H1 (cell line): Measurements from ENCODE around the gene DIPK2B. TPM values are rescaled to one million over a fixed set of nuclear protein-coding genes. Genes with fewer than 3 reads are reported as not detected.

Experiments
- CTCF ChIA-PET: fragments of 300-600 bp; sonication (Branson Sonifier 250); formaldehyde crosslinking; loops from one replicate; lab custom pipeline; 2021; ENCODE audit not compliant: partially characterized antibody; lab: Charles Lee
- POLR2A ChIA-PET: fragments of 300-600 bp; sonication (Branson Sonifier 250); formaldehyde crosslinking; loops from one replicate; lab custom pipeline; 2021; ENCODE audit warnings: inconsistent platforms; ENCODE audit not compliant: partially characterized antibody; lab: Charles Lee
- DNase-seq, 2 experiments: peaks; one replicate each; pipeline versions ENCODE4 v3.0.0 to v3.0.0-alpha.2; 2010 to 2022; ENCODE audit warnings: low spot score in 2 of 2, low read depth in 1 of 2, mixed read lengths in 1 of 2
- FAIRE-seq: peaks from 2 replicates; lab custom pipeline; 2011; peaks lifted over from hg19 to GRCh38; lab: Jason Lieb, UNC
- H2AFZ ChIP-seq: 2 replicates; pipeline ENCODE4 v1.8.1; 2012; ENCODE audit warnings: low read length, inconsistent platforms
- H2AK5ac ChIP-seq: 2 replicates; pipeline ENCODE4 v1.6.1; 2013; ENCODE audit warnings: low read depth, low read length
- H2BK120ac ChIP-seq: replicated peaks from 2 replicates; pipeline ENCODE3; 2013; ENCODE audit warnings: low read depth, low read length, inconsistent platforms
- H2BK12ac ChIP-seq: 2 replicates; pipeline ENCODE4 v1.6.1; 2013; ENCODE audit warnings: low read depth, low read length
- H2BK15ac ChIP-seq: 2 replicates; pipeline ENCODE4 v1.6.1; 2013; ENCODE audit warnings: low read length
- H2BK20ac ChIP-seq: 2 replicates; pipeline ENCODE4 v1.6.1; 2013; ENCODE audit warnings: low read length
- H2BK5ac ChIP-seq: 2 replicates; pipeline ENCODE4 v1.6.1; 2013; ENCODE audit warnings: low read depth, low read length
- H3K14ac ChIP-seq: 2 replicates; pipeline ENCODE4 v1.6.1; 2013; ENCODE audit warnings: inconsistent platforms; ENCODE audit not compliant: insufficient read length
- H3K18ac ChIP-seq: 2 replicates; pipeline ENCODE4 v1.6.1; 2013; ENCODE audit warnings: low read length; ENCODE audit errors: extremely low read depth
- H3K23ac ChIP-seq: 2 replicates; pipeline ENCODE4 v1.6.1; 2013; ENCODE audit warnings: inconsistent platforms; ENCODE audit not compliant: insufficient read length
- H3K23me2 ChIP-seq: 2 replicates; pipeline ENCODE4 v1.6.1; 2013; ENCODE audit warnings: low read depth, low read length
- H3K27ac ChIP-seq: 2 replicates; pipeline ENCODE4 v1.6.1; 2011; ENCODE audit warnings: low read depth, low read length, inconsistent platforms
- H3K27me3 ChIP-seq, 4 experiments: replicated peaks in 1 of 4; 1 replicate in 1 of 4; 2 replicates in 3 of 4; pipeline versions ENCODE4 v1.6.1 to v1.8.1; 2011 to 2013; ENCODE audit warnings: low read length in 3 of 4, mild to moderate bottlenecking in 3 of 4, inconsistent platforms in 2 of 4, mixed read lengths in 2 of 4, moderate library complexity in 1 of 4; ENCODE audit not compliant: control insufficient read depth in 3 of 4, insufficient read depth in 3 of 4; ENCODE audit errors: extremely low read depth in 1 of 4
- H3K36me3 ChIP-seq, 4 experiments: 2 replicates each; pipeline versions ENCODE4 v1.6.1 to v1.8.1; 2011 to 2013; ENCODE audit warnings: mild to moderate bottlenecking in 4 of 4, low read length in 3 of 4, moderate library complexity in 2 of 4, control low read depth in 1 of 4, inconsistent platforms in 1 of 4; ENCODE audit not compliant: insufficient read depth in 4 of 4, control insufficient read depth in 2 of 4
- H3K4ac ChIP-seq: replicated peaks from 2 replicates; pipeline ENCODE3; 2013; ENCODE audit warnings: low read length, low read depth, mixed read lengths, inconsistent platforms; ENCODE audit not compliant: insufficient read length
- H3K4me1 ChIP-seq, 4 experiments: replicated peaks in 1 of 4; 1 replicate in 1 of 4; 2 replicates in 3 of 4; pipeline versions ENCODE4 v1.6.1 to v1.8.1; 2011 to 2013; ENCODE audit warnings: low read length in 3 of 4, inconsistent platforms in 2 of 4, mixed read lengths in 1 of 4; ENCODE audit not compliant: insufficient read depth in 4 of 4, control insufficient read depth in 3 of 4
- H3K4me2 ChIP-seq, 2 experiments: 2 replicates each; pipeline versions ENCODE4 v1.6.1 to v1.8.1; 2011 to 2013; ENCODE audit warnings: low read depth in 2 of 2, low read length in 2 of 2, control low read depth in 1 of 2, inconsistent platforms in 1 of 2, mild to moderate bottlenecking in 1 of 2; ENCODE audit not compliant: insufficient read depth in 1 of 2
- H3K4me3 ChIP-seq, 4 experiments: fragments of 200-600, 300-600 bp in 1 of 4; sonication (generic), shearing (Covaris generic), sonication (Bioruptor Twin) in 1 of 4; 2 replicates each; pipeline versions ENCODE4 v1.5.1 to v1.8.1; 2011 to 2016; ENCODE audit warnings: low read length in 4 of 4, low read depth in 3 of 4, control low read depth in 2 of 4, inconsistent platforms in 2 of 4, mild to moderate bottlenecking in 2 of 4, mixed read lengths in 1 of 4, moderate library complexity in 1 of 4; ENCODE audit not compliant: insufficient read depth in 2 of 4; ENCODE audit errors: extremely low read depth in 1 of 4
- H3K56ac ChIP-seq: replicated peaks from 2 replicates; pipeline ENCODE3; 2013; ENCODE audit warnings: low read depth, mild to moderate bottlenecking, mixed read lengths, low read length, inconsistent platforms; ENCODE audit not compliant: insufficient read length
- H3K79me1 ChIP-seq: 2 replicates; pipeline ENCODE4 v1.6.1; 2013; ENCODE audit warnings: low read depth, low read length, control low read depth
- H3K79me2 ChIP-seq, 2 experiments: 2 replicates each; pipeline versions ENCODE4 v1.6.1 to v1.8.1; 2012 to 2013; ENCODE audit warnings: low read length in 2 of 2, mild to moderate bottlenecking in 2 of 2, inconsistent platforms in 1 of 2; ENCODE audit not compliant: insufficient read depth in 2 of 2, control insufficient read depth in 1 of 2
- H3K9ac ChIP-seq, 4 experiments: replicated peaks in 1 of 4; 1 replicate in 1 of 4; 2 replicates in 3 of 4; pipeline versions ENCODE4 v1.6.1 to v1.8.1; 2011 to 2013; ENCODE audit warnings: low read depth in 3 of 4, low read length in 3 of 4, control low read depth in 2 of 4, mild to moderate bottlenecking in 2 of 4, moderate library complexity in 2 of 4, inconsistent platforms in 1 of 4; ENCODE audit errors: extremely low read depth in 1 of 4
- H3K9me3 ChIP-seq, 2 experiments: 2 replicates each; pipeline versions ENCODE4 v1.6.1 to v1.8.1; 2012 to 2013; ENCODE audit warnings: mild to moderate bottlenecking in 2 of 2, moderate library complexity in 2 of 2, control low read depth in 1 of 2, inconsistent platforms in 1 of 2, low read depth in 1 of 2, low read length in 1 of 2, mixed read lengths in 1 of 2; ENCODE audit not compliant: insufficient read depth in 2 of 2
- H4K20me1 ChIP-seq, 2 experiments: replicated peaks in 1 of 2; 2 replicates each; pipeline versions ENCODE3 to v1.8.1; 2011 to 2013; ENCODE audit warnings: inconsistent platforms in 2 of 2, low read length in 2 of 2, mild to moderate bottlenecking in 1 of 2; ENCODE audit not compliant: insufficient read depth in 2 of 2, control insufficient read depth in 1 of 2
- H4K5ac ChIP-seq: 2 replicates; pipeline ENCODE4 v1.6.1; 2013; ENCODE audit warnings: low read length, low read depth, mixed read lengths, inconsistent platforms; ENCODE audit not compliant: insufficient read length
- H4K8ac ChIP-seq: 2 replicates; pipeline ENCODE4 v1.8.0; 2013; ENCODE audit warnings: mild to moderate bottlenecking, moderate library complexity, low read length, inconsistent platforms; ENCODE audit not compliant: insufficient read depth; ENCODE audit errors: extremely low read depth
- H4K91ac ChIP-seq: replicated peaks from 2 replicates; pipeline ENCODE3; 2013; ENCODE audit warnings: low read length, mixed read lengths, inconsistent platforms; ENCODE audit not compliant: insufficient read length
- ASH2L ChIP-seq: fragments of 200-600, 300-600 bp; sonication (generic); IDR thresholded peaks from one replicate; pipeline ENCODE4 v1.7.1; 2017; ENCODE audit warnings: low read length
- BCL11A ChIP-seq, 2 experiments: IDR thresholded peaks; one replicate each; pipeline ENCODE4 v1.6.1; 2011; ENCODE audit warnings: low read depth in 2 of 2, low read length in 2 of 2, mild to moderate bottlenecking in 2 of 2
- BRCA1 ChIP-seq: IDR thresholded peaks from 2 replicates; pipeline ENCODE4 v1.6.1; 2012; ENCODE audit warnings: low read depth, low read length, improper control_type of control experiment
- EZH2 ChIP-seq: fragments of 200-600 bp; sonication (generic); IDR thresholded peaks from 2 replicates; pipeline ENCODE4 v1.7.1; 2012; ENCODE audit warnings: low read depth, mild to moderate bottlenecking, moderate library complexity, low read length, inconsistent platforms; ENCODE audit not compliant: severe bottlenecking
- FOSL1 ChIP-seq: IDR thresholded peaks from 2 replicates; pipeline ENCODE4 v1.6.1; 2011; ENCODE audit warnings: mild to moderate bottlenecking, low read depth, low read length, moderate library complexity; ENCODE audit not compliant: insufficient read depth
- JUN ChIP-seq: IDR thresholded peaks from 2 replicates; pipeline ENCODE4 v1.6.1; 2011; ENCODE audit warnings: low read depth, mild to moderate bottlenecking, improper control_type of control experiment, low read length
- KDM1A ChIP-seq: fragments of 200-600, 300-600 bp; sonication (generic); IDR thresholded peaks from 2 replicates; pipeline ENCODE4 v1.7.1; 2016; ENCODE audit warnings: mild to moderate bottlenecking, low read length, borderline replicate concordance
- KDM4A ChIP-seq: IDR thresholded peaks from one replicate; pipeline ENCODE4 v1.7.1; 2012; ENCODE audit warnings: low read depth, mild to moderate bottlenecking, moderate library complexity, low read length, inconsistent platforms; ENCODE audit not compliant: severe bottlenecking
- POLR2A ChIP-seq, 2 experiments: IDR thresholded peaks; 1 replicate in 1 of 2; 2 replicates in 1 of 2; pipeline ENCODE4 v1.6.1; 2011; ENCODE audit warnings: low read depth in 2 of 2, low read length in 2 of 2, mild to moderate bottlenecking in 2 of 2; ENCODE audit errors: control extremely low read depth in 1 of 2
- RBBP5 ChIP-seq: IDR thresholded peaks from 2 replicates; pipeline ENCODE4 v1.7.1; 2012; ENCODE audit warnings: low read depth, mild to moderate bottlenecking, inconsistent platforms, low read length, moderate library complexity, borderline replicate concordance
- RFX5 ChIP-seq: IDR thresholded peaks from 2 replicates; pipeline ENCODE4 v1.6.1; 2011; ENCODE audit warnings: low read depth, low read length, improper control_type of control experiment, borderline replicate concordance
- SP2 ChIP-seq: IDR thresholded peaks from 2 replicates; pipeline ENCODE4 v1.6.1; 2012; ENCODE audit warnings: mild to moderate bottlenecking, low read length, inconsistent platforms
- SUZ12 ChIP-seq: fragments of 200-600 bp; sonication (generic); IDR thresholded peaks from 2 replicates; pipeline ENCODE4 v1.6.1; 2012; ENCODE audit warnings: mild to moderate bottlenecking, inconsistent platforms, low read length, moderate library complexity, mixed read lengths
- TAF7 ChIP-seq: optimal IDR thresholded peaks from 2 replicates; pipeline ENCODE3; 2011; ENCODE audit warnings: low read depth, mild to moderate bottlenecking, inconsistent platforms, low read length, moderate library complexity, borderline replicate concordance
- TCF12 ChIP-seq: IDR thresholded peaks from 2 replicates; pipeline ENCODE4 v1.6.1; 2011; ENCODE audit warnings: low read depth, mild to moderate bottlenecking, low read length
- WGBS, 2 experiments: shearing (Covaris generic) in 1 of 2; methylation state at CpG; one replicate each; pipeline versions ENCODE4 v1.1.6 to v1.1.7; 2013 to 2015; ENCODE audit warnings: low lambda C conversion rate in 2 of 2, mixed read lengths in 2 of 2, inconsistent platforms in 1 of 2, low coverage in 1 of 2, missing lambda C conversion rate in 1 of 2; ENCODE audit not compliant: insufficient replicate concordance in 2 of 2, insufficient coverage in 1 of 2, insufficient read length in 1 of 2; ENCODE audit errors: extremely low coverage in 1 of 2, missing lambda C conversion rate in 1 of 2; 5-methylcytosine and 5-hydroxymethylcytosine counted together
- polyA plus RNA-seq, 7 experiments: library from polyadenylated mRNA; depleted of rRNA in 3 of 7; stranded (reverse) in 5 of 7; unstranded in 2 of 7; fragments of >200 nt in 5 of 7; fragments of 200-250 nt in 2 of 7; gene quantifications; 1 replicate in 5 of 7; 2 replicates in 1 of 7; 4 replicates in 1 of 7; pipeline versions ENCODE4 v1.2.1 to v1.2.3, GENCODE V29; 2011 to 2013; ENCODE audit warnings: missing spikeins in 2 of 7, mixed read lengths in 2 of 7
- total RNA-seq: library from RNA; stranded (reverse); fragmentation: NEBNext Ultra II Directional; extraction: Animal tissue kit (Norgen Biotek cat#: 25700); gene quantifications from 2 replicates; pipeline ENCODE4 v1.2.1, GENCODE V29; 2021

The DIPK2B gene
- total and polyA plus RNA-seq, 2 of the 8 experiments (the other 6 are each of a cell fraction or from before 2014, with no cell fraction given), result not detected

GRCh38 chrX:45164021-45164621 is 36.6 kb downstream of the DIPK2B start:
- CTCF ChIA-PET, result no interaction called here
- Histone ChIP-seq H3K4ac (no peak overlapping the region), H3K79me1 (no peaks in the 10 kb centered on the region), H3K36me3 (no peaks in the 10 kb centered on the region), H3K4me2 (no peak overlapping the region), H4K8ac (no peak overlapping the region), H3K27me3 (no peaks in the 10 kb centered on the region), H3K27ac (no peak overlapping the region), H3K9me3 (no peaks in the 10 kb centered on the region), H2BK12ac (no peak overlapping the region), H4K20me1 (no peaks in the 10 kb centered on the region), H3K79me2 (no peaks in the 10 kb centered on the region), H2AFZ (no peak overlapping the region), H3K14ac (no peak overlapping the region), H2AK5ac (no peak overlapping the region), H4K5ac (no peak overlapping the region), H2BK15ac (no peak overlapping the region), H2BK20ac (no peak overlapping the region), H3K4me1 (no peaks in the 10 kb centered on the region), H2BK5ac (no peak overlapping the region), H3K23me2 (no peaks in the 10 kb centered on the region), H3K18ac (no peak overlapping the region), H3K23ac (no peak overlapping the region), H3K9ac (no peak overlapping the region), H4K91ac (no peak overlapping the region), H2BK120ac (no peak overlapping the region), H3K56ac (no peak overlapping the region), H3K4me3 (no peak overlapping the region)
- FAIRE-seq (no peak), DNase-seq (no peak)
- POLR2A ChIA-PET, result no interaction called here
- 90% methylated on average over 1 of the region's 1 CpG; no CpG with 5 or more reads in 1 of the 2 experiments for WGBS, 2 experiments
- TF ChIP-seq RBBP5, result no peak
- no peak for TF ChIP-seq POLR2A (IDR thresholded peaks at IDR 0.05; ENCODE audit: control extremely low read depth in 1 of 2, low read depth in 2 of 2, low read length in 2 of 2)
- TF ChIP-seq JUN, result no peak
- no peak for TF ChIP-seq BCL11A (IDR thresholded peaks at IDR 0.05; ENCODE audit: low read depth in 2 of 2, low read length in 2 of 2)
- no peak for TF ChIP-seq BRCA1
- no peak for TF ChIP-seq RFX5
- no peak for TF ChIP-seq FOSL1
- TF ChIP-seq SP2, result no peak
- TF ChIP-seq KDM1A, result no peak
- no peak for TF ChIP-seq ASH2L
- no peak for TF ChIP-seq EZH2
- TF ChIP-seq KDM4A, result no peak
- no peak for TF ChIP-seq TAF7
- TF ChIP-seq TCF12, result no peak
- TF ChIP-seq SUZ12, result no peak
